Fibroblast of villous mesenchyme (primary cell): ENCODE measurements around the gene AKT1. TPM values are rescaled to one million over a fixed set of nuclear protein-coding genes. Genes with fewer than 3 reads are reported as not detected.

Experiments
- DNase-seq: peaks from one replicate; pipeline ENCODE4 v3.0.0-alpha.2; 2010; ENCODE audit warnings: low read depth
- H3K4me3 ChIP-seq: 2 replicates; pipeline ENCODE4 v1.5.1; 2011; ENCODE audit warnings: low read depth, mild to moderate bottlenecking, low read length
- CTCF ChIP-seq: IDR thresholded peaks from 2 replicates; pipeline ENCODE4 v1.5.1; 2012; ENCODE audit warnings: low read depth, mild to moderate bottlenecking, low read length; ENCODE audit not compliant: insufficient read depth
- total RNA-seq: library from RNA; depleted of rRNA; stranded (reverse); fragments of >200 nt; gene quantifications from 2 replicates; pipeline ENCODE4 v1.2.3, GENCODE V29; 2012

AKT1 gene
- total RNA-seq, 1 donor = 233 TPM

- TF ChIP-seq CTCF = no peak
- no peak for DNase-seq
- no peak overlapping the region for H3K4me3 ChIP-seq
These were observed 12.8 kb downstream of the AKT1 start for GRCh38 chr14:104782808-104783139.

DNA sequence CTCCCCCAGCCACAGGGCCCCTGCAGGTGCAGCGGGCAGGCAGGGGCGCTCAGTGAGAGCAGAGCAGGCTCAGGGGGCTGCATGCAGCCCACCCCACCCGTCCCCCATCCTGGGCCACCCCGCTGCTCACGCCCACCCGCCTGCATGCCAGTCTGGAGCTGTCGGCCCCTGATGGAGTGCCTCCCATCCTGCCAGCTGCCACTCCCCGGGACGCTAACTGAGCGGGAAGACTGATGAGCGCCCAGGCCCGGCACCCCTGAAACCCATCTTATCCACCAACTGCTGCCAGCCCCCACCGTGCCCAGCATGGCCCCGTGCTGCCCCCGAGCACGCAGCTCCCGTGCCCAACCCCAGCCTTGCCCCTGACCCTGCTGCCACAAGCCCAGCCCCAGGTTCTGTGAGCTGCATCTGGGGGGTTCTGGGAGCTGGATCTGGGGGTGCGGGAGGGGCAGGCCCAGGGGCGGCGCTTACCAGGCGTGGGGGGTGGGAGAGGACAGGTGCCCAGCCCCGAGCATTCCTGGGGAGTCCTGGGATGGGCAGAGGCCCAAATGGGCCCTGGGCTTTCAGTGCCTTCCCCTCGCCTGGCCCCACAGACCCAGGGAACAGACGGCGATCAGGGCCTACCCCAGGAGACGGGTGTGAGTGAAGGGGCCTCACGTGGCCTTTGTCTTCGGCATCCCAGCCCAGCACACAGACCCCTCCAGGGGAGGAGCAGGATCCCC lies 13.3 kb downstream of the AKT1 start:
- TF ChIP-seq CTCF = no peak
- H3K4me3 ChIP-seq = no peak overlapping the region
- no peak for DNase-seq

- DNase-seq = no peak
- no peak for TF ChIP-seq CTCF
- H3K4me3 ChIP-seq = no peak overlapping the region
These were observed 14.1 kb downstream of the AKT1 start for GRCh38 chr14:104781271-104782077.

- H3K4me3 ChIP-seq = no peak overlapping the region
- no peak for DNase-seq
- TF ChIP-seq CTCF = no peak
These were observed 15.0 kb downstream of the AKT1 start for GRCh38 chr14:104780513-104781030.

DNA sequence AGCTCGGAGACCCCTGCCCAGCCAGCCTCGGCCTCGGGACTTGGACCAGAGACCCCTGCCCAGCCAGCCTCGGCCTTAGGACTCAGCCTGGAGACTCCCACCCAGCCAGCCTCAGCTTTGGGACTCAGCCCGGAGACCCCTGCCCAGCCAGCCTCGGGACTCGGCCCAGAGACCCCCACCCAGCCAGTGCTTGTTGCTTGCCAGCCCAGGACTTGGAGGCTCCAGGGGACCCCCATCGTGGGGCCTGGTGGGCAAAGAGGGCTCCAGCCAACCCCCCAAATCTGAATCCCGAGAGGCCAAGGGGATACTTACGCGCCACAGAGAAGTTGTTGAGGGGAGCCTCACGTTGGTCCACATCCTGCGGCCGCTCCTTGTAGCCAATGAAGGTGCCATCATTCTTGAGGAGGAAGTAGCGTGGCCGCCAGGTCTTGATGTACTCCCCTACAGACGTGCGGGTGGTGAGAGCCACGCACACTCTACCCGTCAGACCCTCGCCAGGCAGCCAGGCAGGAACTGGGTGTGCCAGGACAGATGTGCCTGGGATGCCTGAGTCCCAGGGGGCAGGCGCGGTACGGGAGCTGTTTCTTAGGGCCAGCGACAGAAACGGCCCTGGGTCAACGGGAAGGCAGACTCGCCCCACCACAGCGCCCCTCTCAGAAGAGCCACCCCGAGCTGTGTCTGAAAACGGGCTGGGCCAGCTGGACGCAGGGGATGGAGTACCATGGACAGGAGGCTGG lies 15.6 kb downstream of the AKT1 start:
- H3K4me3 ChIP-seq = no peak overlapping the region
- no peak for DNase-seq
- TF ChIP-seq CTCF = no peak

GRCh38 chr14:104778694-104779331 lies 16.7 kb downstream of the AKT1 start:
- no peak for TF ChIP-seq CTCF
- DNase-seq = no peak
- no peak overlapping the region for H3K4me3 ChIP-seq
